Astrocyte (in vitro differentiated cells and primary cell): ENCODE measurements around the gene C13orf46. TPM values are rescaled to one million over a fixed set of nuclear protein-coding genes. Genes with fewer than 3 reads are reported as not detected.

Experiments
- DNase-seq: peaks from one replicate; pipeline ENCODE4 v3.0.0-alpha.2; 2010; ENCODE audit warnings: low read depth
- FAIRE-seq: peaks from 2 replicates; lab custom pipeline; 2011; peaks lifted over from hg19 to GRCh38; lab: Jason Lieb, UNC
- H2AFZ ChIP-seq: 2 replicates; pipeline ENCODE4 v1.6.0; 2012; ENCODE audit warnings: low read depth, low read length, inconsistent platforms
- H3K27ac ChIP-seq: 2 replicates; pipeline ENCODE4 v1.5.1; 2011; ENCODE audit warnings: low read depth, low read length, inconsistent platforms
- H3K27me3 ChIP-seq: 2 replicates; pipeline ENCODE4 v1.6.0; 2011; ENCODE audit warnings: low read length, inconsistent platforms; ENCODE audit not compliant: insufficient read depth
- H3K36me3 ChIP-seq: 2 replicates; pipeline ENCODE4 v1.5.1; 2011; ENCODE audit warnings: low read length, inconsistent platforms; ENCODE audit not compliant: insufficient read depth
- H3K4me1 ChIP-seq: 2 replicates; pipeline ENCODE4 v1.5.1; 2011; ENCODE audit warnings: low read length, inconsistent platforms; ENCODE audit not compliant: insufficient read depth
- H3K4me2 ChIP-seq: 2 replicates; pipeline ENCODE4 v1.6.0; 2012; ENCODE audit warnings: low read length, inconsistent platforms
- H3K4me3 ChIP-seq: 2 replicates; pipeline ENCODE4 v1.5.1; 2011; ENCODE audit warnings: low read depth, mild to moderate bottlenecking, low read length, inconsistent platforms; ENCODE audit not compliant: insufficient read depth
- H3K79me2 ChIP-seq: 2 replicates; pipeline ENCODE4 v1.6.0; 2012; ENCODE audit warnings: mild to moderate bottlenecking, low read length, inconsistent platforms; ENCODE audit not compliant: insufficient read depth
- H3K9ac ChIP-seq: 2 replicates; pipeline ENCODE4 v1.6.0; 2012; ENCODE audit warnings: mild to moderate bottlenecking, low read length, inconsistent platforms
- H3K9me3 ChIP-seq: 2 replicates; pipeline ENCODE4 v1.5.1; 2012; ENCODE audit warnings: low read depth, mild to moderate bottlenecking, low read length, inconsistent platforms; ENCODE audit not compliant: insufficient read depth
- H4K20me1 ChIP-seq: 2 replicates; pipeline ENCODE4 v1.6.0; 2012; ENCODE audit warnings: low read length, inconsistent platforms; ENCODE audit not compliant: insufficient read depth
- H3K27ac Mint-ChIP-seq: one replicate; pipeline ENCODE4 v1.8.0; 2021; ENCODE audit warnings: mild to moderate bottlenecking, mixed read lengths; ENCODE audit not compliant: unreplicated experiment
- H3K27me3 Mint-ChIP-seq: one replicate; pipeline ENCODE4 v1.8.0; 2021; ENCODE audit warnings: low read depth, mixed read lengths; ENCODE audit not compliant: unreplicated experiment
- H3K36me3 Mint-ChIP-seq: one replicate; pipeline ENCODE4 v1.8.0; 2021; ENCODE audit warnings: low read depth, mixed read lengths; ENCODE audit not compliant: unreplicated experiment
- H3K4me1 Mint-ChIP-seq: one replicate; pipeline ENCODE4 v1.8.0; 2021; ENCODE audit warnings: low read depth, mixed read lengths; ENCODE audit not compliant: unreplicated experiment
- H3K4me3 Mint-ChIP-seq: one replicate; pipeline ENCODE4 v1.8.0; 2021; ENCODE audit warnings: mild to moderate bottlenecking, moderate library complexity, mixed read lengths; ENCODE audit not compliant: unreplicated experiment
- H3K9me3 Mint-ChIP-seq: one replicate; pipeline ENCODE4 v1.8.0; 2021; ENCODE audit warnings: mild to moderate bottlenecking, mixed read lengths; ENCODE audit not compliant: unreplicated experiment
- EZH2 ChIP-seq: IDR thresholded peaks from 2 replicates; pipeline ENCODE4 v1.6.1; 2012; ENCODE audit warnings: mild to moderate bottlenecking, low read length, inconsistent platforms; ENCODE audit not compliant: insufficient read depth
- total RNA-seq: library from RNA; stranded (reverse); gene quantifications from 2 replicates; pipeline ENCODE4 v1.2.1, GENCODE V29; 2021
- TF ChIP-seq, protein P1 (sequence below): IDR thresholded peaks from 2 replicates; pipeline ENCODE4 v1.5.1; 2011; ENCODE audit warnings: low read depth, mild to moderate bottlenecking, inconsistent platforms, low read length, moderate library complexity; ENCODE audit not compliant: insufficient read depth

C13orf46 gene
- total RNA-seq, 1 donor from 2014 or later: 5.0 TPM

- Mint-ChIP-seq H3K9me3 (no peaks in the 10 kb centered on the region), H3K36me3 (peaks cover 22% of the 10 kb centered on the region), H3K4me1 (peaks cover 2% of the 10 kb centered on the region), H3K4me3 (no peak overlapping the region), H3K27me3 (no peaks in the 10 kb centered on the region), H3K27ac (no peak overlapping the region)
- no peaks in the 10 kb centered on the region for H3K9me3 ChIP-seq
- FAIRE-seq (no peak), DNase-seq (no peak)
- H3K4me3 ChIP-seq: no peak overlapping the region
- peaks cover 8% of the 10 kb centered on the region for H3K4me1 ChIP-seq
- TF ChIP-seq EZH2: no peak
- TF ChIP-seq, protein P1, sequence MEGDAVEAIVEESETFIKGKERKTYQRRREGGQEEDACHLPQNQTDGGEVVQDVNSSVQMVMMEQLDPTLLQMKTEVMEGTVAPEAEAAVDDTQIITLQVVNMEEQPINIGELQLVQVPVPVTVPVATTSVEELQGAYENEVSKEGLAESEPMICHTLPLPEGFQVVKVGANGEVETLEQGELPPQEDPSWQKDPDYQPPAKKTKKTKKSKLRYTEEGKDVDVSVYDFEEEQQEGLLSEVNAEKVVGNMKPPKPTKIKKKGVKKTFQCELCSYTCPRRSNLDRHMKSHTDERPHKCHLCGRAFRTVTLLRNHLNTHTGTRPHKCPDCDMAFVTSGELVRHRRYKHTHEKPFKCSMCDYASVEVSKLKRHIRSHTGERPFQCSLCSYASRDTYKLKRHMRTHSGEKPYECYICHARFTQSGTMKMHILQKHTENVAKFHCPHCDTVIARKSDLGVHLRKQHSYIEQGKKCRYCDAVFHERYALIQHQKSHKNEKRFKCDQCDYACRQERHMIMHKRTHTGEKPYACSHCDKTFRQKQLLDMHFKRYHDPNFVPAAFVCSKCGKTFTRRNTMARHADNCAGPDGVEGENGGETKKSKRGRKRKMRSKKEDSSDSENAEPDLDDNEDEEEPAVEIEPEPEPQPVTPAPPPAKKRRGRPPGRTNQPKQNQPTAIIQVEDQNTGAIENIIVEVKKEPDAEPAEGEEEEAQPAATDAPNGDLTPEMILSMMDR: no peak
- no peak overlapping the region for H3K27ac ChIP-seq
- peaks cover 20% of the 10 kb centered on the region for H3K36me3 ChIP-seq
- no peak overlapping the region for H3K9ac ChIP-seq
- peaks cover 7% of the 10 kb centered on the region for H3K79me2 ChIP-seq
- H4K20me1 ChIP-seq: peaks cover 26% of the 10 kb centered on the region
- H2AFZ ChIP-seq: no peak overlapping the region
- no peaks in the 10 kb centered on the region for H3K27me3 ChIP-seq
- no peak overlapping the region for H3K4me2 ChIP-seq
These were observed 39.5 kb upstream of the C13orf46 start for GRCh38 chr13:114013336-114013735.

DNA sequence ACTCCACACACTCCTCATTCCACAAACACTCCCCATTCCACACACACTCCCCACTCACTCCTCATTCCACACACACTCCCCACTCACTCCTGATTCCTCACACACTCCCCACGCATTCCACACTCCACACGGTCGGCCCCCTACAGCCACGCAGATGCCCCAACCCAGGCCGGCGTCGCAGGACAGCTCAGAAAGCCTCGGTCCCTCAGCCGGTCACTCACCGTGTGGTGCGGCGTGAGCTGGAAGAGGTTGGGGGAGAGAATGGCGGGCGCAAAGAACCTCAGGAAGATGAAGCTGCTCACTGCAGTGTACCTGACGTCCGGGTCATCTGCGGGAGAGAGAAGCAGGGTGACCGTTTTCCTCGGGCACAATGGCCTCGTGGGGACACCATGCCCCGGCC is 39.0 kb upstream of the C13orf46 start:
- Mint-ChIP-seq H3K4me1 (peaks cover 2% of the 10 kb centered on the region), H3K27me3 (no peaks in the 10 kb centered on the region), H3K27ac (no peak overlapping the region), H3K36me3 (peaks cover 22% of the 10 kb centered on the region), H3K9me3 (no peaks in the 10 kb centered on the region), H3K4me3 (no peak overlapping the region)
- H3K4me1 ChIP-seq: peaks cover 8% of the 10 kb centered on the region
- FAIRE-seq (no peak), DNase-seq (no peak)
- no peak overlapping the region for H3K4me2 ChIP-seq
- peaks cover 26% of the 10 kb centered on the region for H4K20me1 ChIP-seq
- H3K79me2 ChIP-seq: peaks cover 7% of the 10 kb centered on the region
- no peak overlapping the region for H3K27ac ChIP-seq
- H3K9me3 ChIP-seq: no peaks in the 10 kb centered on the region
- H3K36me3 ChIP-seq: peaks cover 20% of the 10 kb centered on the region
- H3K9ac ChIP-seq: no peak overlapping the region
- TF ChIP-seq, protein P1: no peak
- TF ChIP-seq EZH2: no peak
- H2AFZ ChIP-seq: no peak overlapping the region
- H3K4me3 ChIP-seq: no peak overlapping the region
- H3K27me3 ChIP-seq: no peaks in the 10 kb centered on the region

GRCh38 chr13:114012141-114012540 is 38.3 kb upstream of the C13orf46 start:
- H3K4me3 Mint-ChIP-seq: no peak overlapping the region
- FAIRE-seq (no peak), DNase-seq (no peak)
- H3K27me3 ChIP-seq: no peaks in the 10 kb centered on the region
- peaks cover 18% of the 10 kb centered on the region for H3K36me3 ChIP-seq
- H3K79me2 ChIP-seq: no peaks in the 10 kb centered on the region
- H3K27me3 Mint-ChIP-seq: no peaks in the 10 kb centered on the region
- H4K20me1 ChIP-seq: peaks cover 25% of the 10 kb centered on the region
- no peak for TF ChIP-seq EZH2
- TF ChIP-seq, protein P1: no peak
- no peaks in the 10 kb centered on the region for H3K9me3 ChIP-seq
- H3K9me3 Mint-ChIP-seq: no peaks in the 10 kb centered on the region
- peaks cover 3% of the 10 kb centered on the region for H3K4me1 ChIP-seq
- peaks cover 2% of the 10 kb centered on the region for H3K4me1 Mint-ChIP-seq
- H3K27ac ChIP-seq: no peak overlapping the region
- no peak overlapping the region for H3K4me3 ChIP-seq
- H2AFZ ChIP-seq: no peak overlapping the region
- no peak overlapping the region for H3K9ac ChIP-seq
- no peak overlapping the region for H3K27ac Mint-ChIP-seq
- peaks cover 22% of the 10 kb centered on the region for H3K36me3 Mint-ChIP-seq
- H3K4me2 ChIP-seq: no peak overlapping the region
